ENCODE measurements around the gene AP5B1. TPM values are rescaled to one million over a fixed set of nuclear protein-coding genes. Genes with fewer than 3 reads are reported as not detected.

Gene AP5B1
- total and polyA plus RNA-seq, 9 of the 15 experiments (the other 6 are each of a cell fraction or from before 2014, with no cell fraction given) = 0.51 to 24.2 (median 5.1) TPM

GRCh38 chr11:65780770-65781151 lies at the start of gene AP5B1 (continued):
- TF ChIP-seq GABPA (tag; conservative IDR thresholded peaks at IDR 0.05; ENCODE audit: low read depth) = peak; percentile 72
- TF ChIP-seq, protein P1, sequence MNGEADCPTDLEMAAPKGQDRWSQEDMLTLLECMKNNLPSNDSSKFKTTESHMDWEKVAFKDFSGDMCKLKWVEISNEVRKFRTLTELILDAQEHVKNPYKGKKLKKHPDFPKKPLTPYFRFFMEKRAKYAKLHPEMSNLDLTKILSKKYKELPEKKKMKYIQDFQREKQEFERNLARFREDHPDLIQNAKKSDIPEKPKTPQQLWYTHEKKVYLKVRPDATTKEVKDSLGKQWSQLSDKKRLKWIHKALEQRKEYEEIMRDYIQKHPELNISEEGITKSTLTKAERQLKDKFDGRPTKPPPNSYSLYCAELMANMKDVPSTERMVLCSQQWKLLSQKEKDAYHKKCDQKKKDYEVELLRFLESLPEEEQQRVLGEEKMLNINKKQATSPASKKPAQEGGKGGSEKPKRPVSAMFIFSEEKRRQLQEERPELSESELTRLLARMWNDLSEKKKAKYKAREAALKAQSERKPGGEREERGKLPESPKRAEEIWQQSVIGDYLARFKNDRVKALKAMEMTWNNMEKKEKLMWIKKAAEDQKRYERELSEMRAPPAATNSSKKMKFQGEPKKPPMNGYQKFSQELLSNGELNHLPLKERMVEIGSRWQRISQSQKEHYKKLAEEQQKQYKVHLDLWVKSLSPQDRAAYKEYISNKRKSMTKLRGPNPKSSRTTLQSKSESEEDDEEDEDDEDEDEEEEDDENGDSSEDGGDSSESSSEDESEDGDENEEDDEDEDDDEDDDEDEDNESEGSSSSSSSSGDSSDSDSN (IDR thresholded peaks at IDR 0.05; ENCODE audit: borderline replicate concordance in 1 of 2, low read depth in 2 of 2, low read length in 2 of 2) = peak in 1 of 2 experiments; percentile 72; a peak in 1 of 4 replicates
- TF ChIP-seq KDM5B (IDR thresholded peaks at IDR 0.05; ENCODE audit: insufficient replicate concordance, low read depth, low read length) = peak; percentile 21
- TF ChIP-seq, protein P2, sequence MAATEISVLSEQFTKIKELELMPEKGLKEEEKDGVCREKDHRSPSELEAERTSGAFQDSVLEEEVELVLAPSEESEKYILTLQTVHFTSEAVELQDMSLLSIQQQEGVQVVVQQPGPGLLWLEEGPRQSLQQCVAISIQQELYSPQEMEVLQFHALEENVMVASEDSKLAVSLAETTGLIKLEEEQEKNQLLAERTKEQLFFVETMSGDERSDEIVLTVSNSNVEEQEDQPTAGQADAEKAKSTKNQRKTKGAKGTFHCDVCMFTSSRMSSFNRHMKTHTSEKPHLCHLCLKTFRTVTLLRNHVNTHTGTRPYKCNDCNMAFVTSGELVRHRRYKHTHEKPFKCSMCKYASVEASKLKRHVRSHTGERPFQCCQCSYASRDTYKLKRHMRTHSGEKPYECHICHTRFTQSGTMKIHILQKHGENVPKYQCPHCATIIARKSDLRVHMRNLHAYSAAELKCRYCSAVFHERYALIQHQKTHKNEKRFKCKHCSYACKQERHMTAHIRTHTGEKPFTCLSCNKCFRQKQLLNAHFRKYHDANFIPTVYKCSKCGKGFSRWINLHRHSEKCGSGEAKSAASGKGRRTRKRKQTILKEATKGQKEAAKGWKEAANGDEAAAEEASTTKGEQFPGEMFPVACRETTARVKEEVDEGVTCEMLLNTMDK (IDR thresholded peaks at IDR 0.05; ENCODE audit: borderline replicate concordance, insufficient read depth, low read depth, low read length, poor library complexity, severe bottlenecking) = peak; percentile 87
- peak; percentile 38; the same call in 1 of the 2 replicates for TF ChIP-seq GMEB1 (CRISPR knock-in tag; IDR thresholded peaks at IDR 0.05)
- TF ChIP-seq POLR2AphosphoS5 (IDR thresholded peaks at IDR 0.05; ENCODE audit: control insufficient read depth, insufficient read depth, low read depth, low read length) = peak; percentile 54; the same call in 1 of the 2 replicates
- peak; percentile 27 for TF ChIP-seq HMGN3 (IDR thresholded peaks at IDR 0.05; ENCODE audit: borderline replicate concordance, extremely low read depth, insufficient read length, low read depth, low read length)
- TF ChIP-seq, protein P3, sequence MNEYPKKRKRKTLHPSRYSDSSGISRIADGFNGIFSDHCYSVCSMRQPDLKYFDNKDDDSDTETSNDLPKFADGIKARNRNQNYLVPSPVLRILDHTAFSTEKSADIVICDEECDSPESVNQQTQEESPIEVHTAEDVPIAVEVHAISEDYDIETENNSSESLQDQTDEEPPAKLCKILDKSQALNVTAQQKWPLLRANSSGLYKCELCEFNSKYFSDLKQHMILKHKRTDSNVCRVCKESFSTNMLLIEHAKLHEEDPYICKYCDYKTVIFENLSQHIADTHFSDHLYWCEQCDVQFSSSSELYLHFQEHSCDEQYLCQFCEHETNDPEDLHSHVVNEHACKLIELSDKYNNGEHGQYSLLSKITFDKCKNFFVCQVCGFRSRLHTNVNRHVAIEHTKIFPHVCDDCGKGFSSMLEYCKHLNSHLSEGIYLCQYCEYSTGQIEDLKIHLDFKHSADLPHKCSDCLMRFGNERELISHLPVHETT (CRISPR knock-in tag; conservative IDR thresholded peaks at IDR 0.05 in 1 of 2, IDR thresholded peaks at IDR 0.05 in 1 of 2) = peak in 1 of 2 experiments; percentile 98; a peak in 2 of 4 replicates
- peak; percentile 57 for TF ChIP-seq CCNT2 (IDR thresholded peaks at IDR 0.05; ENCODE audit: borderline replicate concordance, extremely low read depth, insufficient read length, low read depth, low read length)
- peak; percentile 70 for TF ChIP-seq FOSL1 (tag; conservative IDR thresholded peaks at IDR 0.05)
- TF ChIP-seq, protein P4, sequence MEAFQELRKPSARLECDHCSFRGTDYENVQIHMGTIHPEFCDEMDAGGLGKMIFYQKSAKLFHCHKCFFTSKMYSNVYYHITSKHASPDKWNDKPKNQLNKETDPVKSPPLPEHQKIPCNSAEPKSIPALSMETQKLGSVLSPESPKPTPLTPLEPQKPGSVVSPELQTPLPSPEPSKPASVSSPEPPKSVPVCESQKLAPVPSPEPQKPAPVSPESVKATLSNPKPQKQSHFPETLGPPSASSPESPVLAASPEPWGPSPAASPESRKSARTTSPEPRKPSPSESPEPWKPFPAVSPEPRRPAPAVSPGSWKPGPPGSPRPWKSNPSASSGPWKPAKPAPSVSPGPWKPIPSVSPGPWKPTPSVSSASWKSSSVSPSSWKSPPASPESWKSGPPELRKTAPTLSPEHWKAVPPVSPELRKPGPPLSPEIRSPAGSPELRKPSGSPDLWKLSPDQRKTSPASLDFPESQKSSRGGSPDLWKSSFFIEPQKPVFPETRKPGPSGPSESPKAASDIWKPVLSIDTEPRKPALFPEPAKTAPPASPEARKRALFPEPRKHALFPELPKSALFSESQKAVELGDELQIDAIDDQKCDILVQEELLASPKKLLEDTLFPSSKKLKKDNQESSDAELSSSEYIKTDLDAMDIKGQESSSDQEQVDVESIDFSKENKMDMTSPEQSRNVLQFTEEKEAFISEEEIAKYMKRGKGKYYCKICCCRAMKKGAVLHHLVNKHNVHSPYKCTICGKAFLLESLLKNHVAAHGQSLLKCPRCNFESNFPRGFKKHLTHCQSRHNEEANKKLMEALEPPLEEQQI (IDR thresholded peaks at IDR 0.05) = no peak
- TF ChIP-seq CSDE1 (IDR thresholded peaks at IDR 0.05) = no peak
- TF ChIP-seq ELF1 (tag; IDR thresholded peaks at IDR 0.05) = peak; percentile 84
